ENCODE measurements around the gene SPIRE1. TPM values are rescaled to one million over a fixed set of nuclear protein-coding genes. Genes with fewer than 3 reads are reported as not detected.

The SPIRE1 gene
- polyA plus RNA-seq, 1 donor from 2014 or later: 22.2 TPM

DNA sequence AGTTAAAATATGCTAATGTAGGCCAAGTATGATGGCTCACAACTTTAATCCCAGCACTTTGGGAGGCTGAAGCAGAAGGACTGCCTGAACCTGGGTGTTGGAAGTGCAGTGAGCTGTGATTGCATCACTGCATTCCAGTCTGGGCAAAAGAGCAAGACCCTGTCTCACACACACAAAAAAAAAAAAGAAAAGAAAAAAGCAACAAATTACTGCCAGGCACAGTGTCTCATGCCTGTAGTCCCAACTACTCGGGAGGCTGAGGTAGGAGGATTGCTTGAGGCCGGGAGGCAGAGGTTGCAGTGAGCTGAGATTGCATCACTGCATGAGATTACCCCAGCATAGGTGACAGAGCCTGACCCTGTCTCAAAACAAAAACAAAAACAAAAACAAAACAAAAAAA is 139.6 kb downstream of the SPIRE1 start:
- H3K4me3 ChIP-seq (ENCODE audit: low read length): no peak overlapping the region
- no peaks in the 10 kb centered on the region for H3K36me3 ChIP-seq (ENCODE audit: insufficient read depth, low read length)
- H3F3A ChIP-seq (ENCODE audit: insufficient read depth, low read length, poor library complexity, severe bottlenecking): no peaks in the 10 kb centered on the region
- H3K4me2 ChIP-seq (ENCODE audit: low read length): no peak overlapping the region
- H3K9me3 ChIP-seq (ENCODE audit: low read length): no peaks in the 10 kb centered on the region
- H3K9ac ChIP-seq (ENCODE audit: low read length): no peak overlapping the region
- no peaks in the 10 kb centered on the region for H4K20me1 ChIP-seq (ENCODE audit: insufficient read depth)
- TF ChIP-seq EZH2 (IDR thresholded peaks at IDR 0.05; ENCODE audit: borderline replicate concordance, insufficient read depth, low read length, poor library complexity, severe bottlenecking) (no peak), TAF1 (IDR thresholded peaks at IDR 0.05; ENCODE audit: low read depth) (no peak), MXI1 (conservative IDR thresholded peaks at IDR 0.05; ENCODE audit: poor library complexity, severe bottlenecking) (no peak), POLR2AphosphoS5 (IDR thresholded peaks at IDR 0.05) (no peak), RAD21 (conservative IDR thresholded peaks at IDR 0.05) (no peak), SMC3 (conservative IDR thresholded peaks at IDR 0.05; ENCODE audit: poor library complexity) (no peak), EP300 (conservative IDR thresholded peaks at IDR 0.05; ENCODE audit: poor library complexity, severe bottlenecking) (no peak)
- TF ChIP-seq, protein P1, sequence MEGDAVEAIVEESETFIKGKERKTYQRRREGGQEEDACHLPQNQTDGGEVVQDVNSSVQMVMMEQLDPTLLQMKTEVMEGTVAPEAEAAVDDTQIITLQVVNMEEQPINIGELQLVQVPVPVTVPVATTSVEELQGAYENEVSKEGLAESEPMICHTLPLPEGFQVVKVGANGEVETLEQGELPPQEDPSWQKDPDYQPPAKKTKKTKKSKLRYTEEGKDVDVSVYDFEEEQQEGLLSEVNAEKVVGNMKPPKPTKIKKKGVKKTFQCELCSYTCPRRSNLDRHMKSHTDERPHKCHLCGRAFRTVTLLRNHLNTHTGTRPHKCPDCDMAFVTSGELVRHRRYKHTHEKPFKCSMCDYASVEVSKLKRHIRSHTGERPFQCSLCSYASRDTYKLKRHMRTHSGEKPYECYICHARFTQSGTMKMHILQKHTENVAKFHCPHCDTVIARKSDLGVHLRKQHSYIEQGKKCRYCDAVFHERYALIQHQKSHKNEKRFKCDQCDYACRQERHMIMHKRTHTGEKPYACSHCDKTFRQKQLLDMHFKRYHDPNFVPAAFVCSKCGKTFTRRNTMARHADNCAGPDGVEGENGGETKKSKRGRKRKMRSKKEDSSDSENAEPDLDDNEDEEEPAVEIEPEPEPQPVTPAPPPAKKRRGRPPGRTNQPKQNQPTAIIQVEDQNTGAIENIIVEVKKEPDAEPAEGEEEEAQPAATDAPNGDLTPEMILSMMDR (IDR thresholded peaks at IDR 0.05; ENCODE audit: poor library complexity, severe bottlenecking): no peak
- TF ChIP-seq, protein P2, sequence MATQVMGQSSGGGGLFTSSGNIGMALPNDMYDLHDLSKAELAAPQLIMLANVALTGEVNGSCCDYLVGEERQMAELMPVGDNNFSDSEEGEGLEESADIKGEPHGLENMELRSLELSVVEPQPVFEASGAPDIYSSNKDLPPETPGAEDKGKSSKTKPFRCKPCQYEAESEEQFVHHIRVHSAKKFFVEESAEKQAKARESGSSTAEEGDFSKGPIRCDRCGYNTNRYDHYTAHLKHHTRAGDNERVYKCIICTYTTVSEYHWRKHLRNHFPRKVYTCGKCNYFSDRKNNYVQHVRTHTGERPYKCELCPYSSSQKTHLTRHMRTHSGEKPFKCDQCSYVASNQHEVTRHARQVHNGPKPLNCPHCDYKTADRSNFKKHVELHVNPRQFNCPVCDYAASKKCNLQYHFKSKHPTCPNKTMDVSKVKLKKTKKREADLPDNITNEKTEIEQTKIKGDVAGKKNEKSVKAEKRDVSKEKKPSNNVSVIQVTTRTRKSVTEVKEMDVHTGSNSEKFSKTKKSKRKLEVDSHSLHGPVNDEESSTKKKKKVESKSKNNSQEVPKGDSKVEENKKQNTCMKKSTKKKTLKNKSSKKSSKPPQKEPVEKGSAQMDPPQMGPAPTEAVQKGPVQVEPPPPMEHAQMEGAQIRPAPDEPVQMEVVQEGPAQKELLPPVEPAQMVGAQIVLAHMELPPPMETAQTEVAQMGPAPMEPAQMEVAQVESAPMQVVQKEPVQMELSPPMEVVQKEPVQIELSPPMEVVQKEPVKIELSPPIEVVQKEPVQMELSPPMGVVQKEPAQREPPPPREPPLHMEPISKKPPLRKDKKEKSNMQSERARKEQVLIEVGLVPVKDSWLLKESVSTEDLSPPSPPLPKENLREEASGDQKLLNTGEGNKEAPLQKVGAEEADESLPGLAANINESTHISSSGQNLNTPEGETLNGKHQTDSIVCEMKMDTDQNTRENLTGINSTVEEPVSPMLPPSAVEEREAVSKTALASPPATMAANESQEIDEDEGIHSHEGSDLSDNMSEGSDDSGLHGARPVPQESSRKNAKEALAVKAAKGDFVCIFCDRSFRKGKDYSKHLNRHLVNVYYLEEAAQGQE (IDR thresholded peaks at IDR 0.05; ENCODE audit: borderline replicate concordance): no peak
- no peaks in the 10 kb centered on the region for H3K27me3 ChIP-seq (ENCODE audit: insufficient read depth, low read depth, low read length)
- H2AFZ ChIP-seq (ENCODE audit: low read depth, low read length): no peak overlapping the region
- no peaks in the 10 kb centered on the region for H3K9me2 ChIP-seq (ENCODE audit: insufficient read depth, low read length)
- H3K27ac ChIP-seq (ENCODE audit: low read length): no peak overlapping the region
- H3K79me2 ChIP-seq (replicated peaks; ENCODE audit: insufficient read depth, low read length): no peaks in the 10 kb centered on the region

DNA sequence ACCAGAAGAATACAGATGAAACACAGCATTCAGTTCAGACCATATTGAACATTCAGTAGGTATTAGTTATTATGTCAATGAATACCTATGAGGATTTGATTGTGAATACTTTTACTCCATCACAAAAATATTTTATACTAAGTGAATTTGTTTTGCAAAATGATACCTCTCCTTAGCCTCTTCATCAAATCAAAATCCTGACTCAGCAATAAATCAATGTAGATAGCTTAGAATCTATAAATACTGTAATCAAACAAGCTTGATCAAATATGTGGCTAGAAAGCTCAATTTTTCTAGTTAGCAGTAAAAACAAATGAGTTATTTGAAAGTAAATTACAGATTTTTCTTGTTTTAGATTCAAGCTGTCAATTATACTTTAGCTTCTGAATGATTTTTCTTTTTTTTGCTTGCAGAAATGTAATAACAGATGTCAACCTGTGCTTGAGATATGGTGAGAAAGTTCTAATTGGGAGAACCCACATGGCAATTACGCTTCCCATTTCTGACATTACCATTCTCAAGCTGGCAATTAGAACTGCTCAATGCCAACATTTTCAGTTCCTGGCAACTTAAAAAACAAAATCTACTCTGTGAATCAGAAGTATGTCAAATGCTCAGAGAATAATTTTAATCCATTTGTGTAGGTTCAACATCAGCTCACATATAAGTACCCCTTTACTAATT is 140.6 kb downstream of the SPIRE1 start:
- Histone ChIP-seq H3K4me2 (ENCODE audit: low read length) (no peak overlapping the region), H3K9ac (ENCODE audit: low read length) (no peak overlapping the region), H3F3A (ENCODE audit: insufficient read depth, low read length, poor library complexity, severe bottlenecking) (no peaks in the 10 kb centered on the region), H3K27me3 (ENCODE audit: insufficient read depth, low read depth, low read length) (no peaks in the 10 kb centered on the region), H3K4me3 (ENCODE audit: low read length) (no peak overlapping the region), H3K36me3 (ENCODE audit: insufficient read depth, low read length) (no peaks in the 10 kb centered on the region), H3K79me2 (replicated peaks; ENCODE audit: insufficient read depth, low read length) (no peaks in the 10 kb centered on the region), H4K20me1 (ENCODE audit: insufficient read depth) (no peaks in the 10 kb centered on the region), H3K9me3 (ENCODE audit: low read length) (no peaks in the 10 kb centered on the region), H3K9me2 (ENCODE audit: insufficient read depth, low read length) (no peaks in the 10 kb centered on the region), H2AFZ (ENCODE audit: low read depth, low read length) (no peak overlapping the region), H3K27ac (ENCODE audit: low read length) (no peak overlapping the region)
- TF ChIP-seq TAF1 (IDR thresholded peaks at IDR 0.05; ENCODE audit: low read depth) (no peak), MXI1 (conservative IDR thresholded peaks at IDR 0.05; ENCODE audit: poor library complexity, severe bottlenecking) (no peak), EZH2 (IDR thresholded peaks at IDR 0.05; ENCODE audit: borderline replicate concordance, insufficient read depth, low read length, poor library complexity, severe bottlenecking) (no peak)

All from neural cell (in vitro differentiated cells).